ENCODE data around the gene FHIT.

FHIT gene

DNA sequence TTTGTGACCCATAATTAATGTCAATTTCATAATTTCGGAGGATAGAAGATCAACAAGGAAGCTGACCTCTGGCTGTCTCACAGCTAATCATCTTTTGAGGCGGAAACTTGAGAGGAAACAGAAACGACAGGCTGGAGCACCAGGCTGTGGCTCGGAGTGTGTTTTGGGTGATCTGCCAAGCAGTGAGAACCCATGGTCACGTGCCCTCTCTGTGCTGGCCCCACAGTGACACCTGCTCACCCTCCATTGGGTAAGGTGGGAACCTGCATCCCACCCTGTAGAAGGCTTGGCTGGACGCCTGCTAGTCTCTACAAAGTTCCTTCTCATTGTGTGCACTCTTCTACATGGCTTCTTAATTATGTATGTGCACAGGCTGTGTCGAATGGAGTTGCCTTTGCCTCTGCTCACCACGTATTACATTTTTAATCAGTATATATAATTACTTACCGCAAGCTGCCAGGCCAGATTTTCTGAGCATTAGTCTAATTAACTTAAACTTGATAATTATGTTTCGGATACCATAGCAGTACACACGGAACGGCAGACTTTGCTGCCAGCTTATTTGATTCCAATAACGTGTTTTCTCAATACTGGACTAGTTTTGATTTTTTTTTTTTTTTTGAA, 1482.0 kb downstream of the FHIT start:
- Histone ChIP-seq H2AFZ (ENCODE audit: low read depth, low read length, severe bottlenecking) (no peak overlapping the region), H3K27me3 (ENCODE audit: low read length) (no peaks in the 10 kb centered on the region), H3K9me3 (ENCODE audit: insufficient read depth, low read length) (no peaks in the 10 kb centered on the region), H3K9ac (ENCODE audit: low read length) (no peak overlapping the region), H3K9me2 (replicated peaks; ENCODE audit: insufficient read depth, low read length) (no peaks in the 10 kb centered on the region), H3F3A (ENCODE audit: insufficient read depth) (no peaks in the 10 kb centered on the region), H3K4me2 (ENCODE audit: low read depth, low read length, poor library complexity, severe bottlenecking) (no peak overlapping the region), H3K79me2 (ENCODE audit: insufficient read depth, low read length) (no peaks in the 10 kb centered on the region), H3K27ac (ENCODE audit: low read depth, low read length) (no peak overlapping the region), H3K36me3 (ENCODE audit: low read length) (no peaks in the 10 kb centered on the region), H3K4me3 (ENCODE audit: insufficient read depth, low read length, poor library complexity, severe bottlenecking) (no peak overlapping the region), H4K20me1 (ENCODE audit: low read depth, low read length) (no peaks in the 10 kb centered on the region)
- TF ChIP-seq, protein P1, sequence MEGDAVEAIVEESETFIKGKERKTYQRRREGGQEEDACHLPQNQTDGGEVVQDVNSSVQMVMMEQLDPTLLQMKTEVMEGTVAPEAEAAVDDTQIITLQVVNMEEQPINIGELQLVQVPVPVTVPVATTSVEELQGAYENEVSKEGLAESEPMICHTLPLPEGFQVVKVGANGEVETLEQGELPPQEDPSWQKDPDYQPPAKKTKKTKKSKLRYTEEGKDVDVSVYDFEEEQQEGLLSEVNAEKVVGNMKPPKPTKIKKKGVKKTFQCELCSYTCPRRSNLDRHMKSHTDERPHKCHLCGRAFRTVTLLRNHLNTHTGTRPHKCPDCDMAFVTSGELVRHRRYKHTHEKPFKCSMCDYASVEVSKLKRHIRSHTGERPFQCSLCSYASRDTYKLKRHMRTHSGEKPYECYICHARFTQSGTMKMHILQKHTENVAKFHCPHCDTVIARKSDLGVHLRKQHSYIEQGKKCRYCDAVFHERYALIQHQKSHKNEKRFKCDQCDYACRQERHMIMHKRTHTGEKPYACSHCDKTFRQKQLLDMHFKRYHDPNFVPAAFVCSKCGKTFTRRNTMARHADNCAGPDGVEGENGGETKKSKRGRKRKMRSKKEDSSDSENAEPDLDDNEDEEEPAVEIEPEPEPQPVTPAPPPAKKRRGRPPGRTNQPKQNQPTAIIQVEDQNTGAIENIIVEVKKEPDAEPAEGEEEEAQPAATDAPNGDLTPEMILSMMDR (IDR thresholded peaks at IDR 0.05; ENCODE audit: insufficient read depth, low read length, poor library complexity, severe bottlenecking): no peak
- no peak for TF ChIP-seq EZH2phosphoT487 (conservative IDR thresholded peaks at IDR 0.05; ENCODE audit: low read length)

DNA sequence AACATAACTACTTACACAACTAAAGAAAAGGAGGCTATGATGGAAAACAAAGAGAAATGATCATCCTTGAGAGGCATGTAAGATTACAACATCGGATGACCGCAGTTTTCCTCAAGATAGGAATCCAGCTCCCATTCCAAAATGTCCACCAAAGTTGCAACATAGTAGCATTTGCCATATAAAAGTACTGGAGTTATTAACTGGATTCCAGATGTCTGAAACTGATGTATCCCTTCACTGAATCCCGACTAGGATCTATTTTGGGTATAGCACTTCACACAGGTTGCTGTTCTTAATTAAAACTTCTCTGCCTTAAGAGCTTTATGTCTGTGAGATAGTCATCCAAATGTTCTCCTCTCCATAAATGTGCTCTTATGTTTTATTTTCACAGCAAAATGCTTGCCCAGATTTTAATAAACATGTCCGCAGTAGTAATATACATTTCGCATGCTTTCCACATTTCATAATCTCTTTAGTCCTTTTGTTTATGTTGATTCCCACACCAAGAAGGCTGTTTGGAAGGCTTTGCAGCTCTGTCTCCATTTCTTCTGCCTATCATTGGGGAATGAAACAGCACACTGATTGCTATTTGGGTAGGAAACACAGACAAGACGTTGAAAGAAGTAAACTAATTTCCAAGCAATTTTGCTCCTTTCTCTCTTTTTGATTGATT, 1484.9 kb downstream of the FHIT start:
- Histone ChIP-seq H3K9ac (ENCODE audit: low read length) (no peak overlapping the region), H3K4me2 (ENCODE audit: low read depth, low read length, poor library complexity, severe bottlenecking) (no peak overlapping the region), H3K9me2 (replicated peaks; ENCODE audit: insufficient read depth, low read length) (no peaks in the 10 kb centered on the region)

GRCh38 chr3:59764171-59764570, 1487.1 kb downstream of the FHIT start:
- no peaks in the 10 kb centered on the region for H3K9me2 ChIP-seq (replicated peaks; ENCODE audit: insufficient read depth, low read length)
- TF ChIP-seq, protein P1 (IDR thresholded peaks at IDR 0.05; ENCODE audit: insufficient read depth, low read length, poor library complexity, severe bottlenecking): no peak
- TF ChIP-seq EZH2phosphoT487 (conservative IDR thresholded peaks at IDR 0.05; ENCODE audit: low read length): no peak
- no peak overlapping the region for H3K4me3 ChIP-seq (ENCODE audit: insufficient read depth, low read length, poor library complexity, severe bottlenecking)
- no peak overlapping the region for H3K4me2 ChIP-seq (ENCODE audit: low read depth, low read length, poor library complexity, severe bottlenecking)
- H2AFZ ChIP-seq (ENCODE audit: low read depth, low read length, severe bottlenecking): no peak overlapping the region
- no peaks in the 10 kb centered on the region for H4K20me1 ChIP-seq (ENCODE audit: low read depth, low read length)
- H3K27ac ChIP-seq (ENCODE audit: low read depth, low read length): no peak overlapping the region
- H3K79me2 ChIP-seq (ENCODE audit: insufficient read depth, low read length): no peaks in the 10 kb centered on the region
- no peaks in the 10 kb centered on the region for H3K27me3 ChIP-seq (ENCODE audit: low read length)
- no peaks in the 10 kb centered on the region for H3F3A ChIP-seq (ENCODE audit: insufficient read depth)
- no peaks in the 10 kb centered on the region for H3K36me3 ChIP-seq (ENCODE audit: low read length)
- H3K9ac ChIP-seq (ENCODE audit: low read length): no peak overlapping the region
- no peaks in the 10 kb centered on the region for H3K9me3 ChIP-seq (ENCODE audit: insufficient read depth, low read length)

More for the DNA sequence above, 1484.9 kb downstream of the FHIT start:
- H4K20me1 ChIP-seq (ENCODE audit: low read depth, low read length): no peaks in the 10 kb centered on the region
- no peak overlapping the region for H2AFZ ChIP-seq (ENCODE audit: low read depth, low read length, severe bottlenecking)
- H3F3A ChIP-seq (ENCODE audit: insufficient read depth): no peaks in the 10 kb centered on the region
- no peaks in the 10 kb centered on the region for H3K9me3 ChIP-seq (ENCODE audit: insufficient read depth, low read length)
- no peaks in the 10 kb centered on the region for H3K27me3 ChIP-seq (ENCODE audit: low read length)
- no peak overlapping the region for H3K27ac ChIP-seq (ENCODE audit: low read depth, low read length)
- no peaks in the 10 kb centered on the region for H3K36me3 ChIP-seq (ENCODE audit: low read length)
- no peak overlapping the region for H3K4me3 ChIP-seq (ENCODE audit: insufficient read depth, low read length, poor library complexity, severe bottlenecking)
- no peaks in the 10 kb centered on the region for H3K79me2 ChIP-seq (ENCODE audit: insufficient read depth, low read length)
- TF ChIP-seq, protein P1 (IDR thresholded peaks at IDR 0.05; ENCODE audit: insufficient read depth, low read length, poor library complexity, severe bottlenecking): no peak
- no peak for TF ChIP-seq EZH2phosphoT487 (conservative IDR thresholded peaks at IDR 0.05; ENCODE audit: low read length)
